Fibroblast of lung (primary cell): ENCODE measurements around the gene NKAIN4.

Experiments used
- EZH2 ChIP-seq: IDR thresholded peaks from 2 replicates; pipeline ENCODE4 v1.5.1; 2012; ENCODE audit warnings: low read length, control low read depth, mild to moderate bottlenecking; ENCODE audit errors: missing control alignments
- TF ChIP-seq, protein P1 (sequence below), 2 donors: IDR thresholded peaks in 1 of 2; conservative IDR thresholded peaks in 1 of 2; 1 replicate in 1 of 2; 2 replicates in 1 of 2; pipeline ENCODE4 v1.5.1; 2011 to 2012; ENCODE audit warnings: low read length in 2 of 2, control low read depth in 1 of 2, inconsistent platforms in 1 of 2, low read depth in 1 of 2, mild to moderate bottlenecking in 1 of 2

DNA sequence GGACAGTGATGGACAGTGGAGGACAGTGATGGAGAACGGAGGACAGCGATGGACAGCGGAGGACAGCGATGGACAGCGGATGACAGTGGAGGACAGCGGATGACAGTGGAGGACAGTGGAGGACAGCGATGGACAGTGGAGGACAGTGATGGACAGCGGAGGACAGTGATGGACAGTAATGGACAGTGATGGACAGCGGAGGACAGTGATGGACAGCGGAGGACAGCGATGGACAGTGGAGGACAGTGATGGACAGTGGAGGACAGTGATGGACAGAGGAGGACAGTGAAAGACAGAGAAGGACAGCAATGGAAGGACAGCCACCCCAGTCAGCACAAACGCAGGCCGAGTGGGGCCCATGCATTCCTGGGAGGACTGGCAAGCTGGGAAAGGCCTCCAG, 3.4 kb upstream of the NKAIN4 start:
- no peak for TF ChIP-seq EZH2
- TF ChIP-seq, protein P1, sequence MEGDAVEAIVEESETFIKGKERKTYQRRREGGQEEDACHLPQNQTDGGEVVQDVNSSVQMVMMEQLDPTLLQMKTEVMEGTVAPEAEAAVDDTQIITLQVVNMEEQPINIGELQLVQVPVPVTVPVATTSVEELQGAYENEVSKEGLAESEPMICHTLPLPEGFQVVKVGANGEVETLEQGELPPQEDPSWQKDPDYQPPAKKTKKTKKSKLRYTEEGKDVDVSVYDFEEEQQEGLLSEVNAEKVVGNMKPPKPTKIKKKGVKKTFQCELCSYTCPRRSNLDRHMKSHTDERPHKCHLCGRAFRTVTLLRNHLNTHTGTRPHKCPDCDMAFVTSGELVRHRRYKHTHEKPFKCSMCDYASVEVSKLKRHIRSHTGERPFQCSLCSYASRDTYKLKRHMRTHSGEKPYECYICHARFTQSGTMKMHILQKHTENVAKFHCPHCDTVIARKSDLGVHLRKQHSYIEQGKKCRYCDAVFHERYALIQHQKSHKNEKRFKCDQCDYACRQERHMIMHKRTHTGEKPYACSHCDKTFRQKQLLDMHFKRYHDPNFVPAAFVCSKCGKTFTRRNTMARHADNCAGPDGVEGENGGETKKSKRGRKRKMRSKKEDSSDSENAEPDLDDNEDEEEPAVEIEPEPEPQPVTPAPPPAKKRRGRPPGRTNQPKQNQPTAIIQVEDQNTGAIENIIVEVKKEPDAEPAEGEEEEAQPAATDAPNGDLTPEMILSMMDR (conservative IDR thresholded peaks at IDR 0.05 in 1 of 2, IDR thresholded peaks at IDR 0.05 in 1 of 2; ENCODE audit: low read depth in 1 of 2, low read length in 2 of 2): no peak
